Ascending aorta (tissue), 2 donors: ENCODE results near the gene TLE5. TPM values are rescaled to one million over a fixed set of nuclear protein-coding genes. Genes with fewer than 3 reads are reported as not detected.

Experiments
- DNase-seq, 2 donors: peaks; one replicate each; pipeline ENCODE4 v3.0.0-alpha.2; 2019; ENCODE audit warnings: low spot score in 2 of 2
- H3K27ac ChIP-seq, 2 donors: fragments of 200-600 bp; sonication (generic); one replicate each; pipeline ENCODE4 v1.5.1; 2016 to 2017; ENCODE audit warnings: mild to moderate bottlenecking in 1 of 2
- H3K27me3 ChIP-seq: fragments of 200-600 bp; sonication (generic); one replicate; pipeline ENCODE4 v1.5.1; 2017
- H3K36me3 ChIP-seq, 2 donors: fragments of 200-600 bp; sonication (generic); one replicate each; pipeline ENCODE4 v1.5.1; 2016
- H3K4me1 ChIP-seq, 2 donors: fragments of 200-600 bp; sonication (generic); one replicate each; pipeline ENCODE4 v1.5.1; 2016 to 2017; ENCODE audit warnings: mild to moderate bottlenecking in 1 of 2
- H3K4me3 ChIP-seq, 2 donors: fragments of 200-600 bp; sonication (generic); one replicate each; pipeline ENCODE4 v1.5.1; 2016 to 2017; ENCODE audit warnings: mild to moderate bottlenecking in 1 of 2
- H3K9me3 ChIP-seq, 2 donors: fragments of 200-600 bp; sonication (generic); one replicate each; pipeline ENCODE4 v1.5.1; 2016
- intact Hi-C: fragments of 100-400 bp; cut with DNase I; formaldehyde crosslinking; loops from one replicate; pipeline ENCODE4 v1.15.1; 2023
- total RNA-seq: library from RNA; depleted of rRNA; stranded (reverse); fragments of >200 nt; gene quantifications from one replicate; pipeline ENCODE4 v1.1.0, GENCODE V29; 2016
- TF ChIP-seq, protein P1 (sequence below), 3 experiments: fragments of 200-600 bp in 2 of 3; fragments of 450-650 bp in 1 of 3; sonication (generic) in 2 of 3; IDR thresholded peaks; one replicate each; pipeline ENCODE4 v1.5.1; 2016 to 2019; ENCODE audit warnings: antibody characterized with exemption in 3 of 3, mild to moderate bottlenecking in 1 of 3, moderate library complexity in 1 of 3

Gene TLE5
- total RNA-seq, 1 donor from 2014 or later, result 559 TPM

- Histone ChIP-seq H3K4me3 (no peak overlapping the region), H3K36me3 (peaks cover 8 to 14% of the 10 kb centered on the region in 2 donors), H3K27me3 (no peaks in the 10 kb centered on the region), H3K27ac (no peak overlapping the region), H3K9me3 (no peaks in the 10 kb centered on the region), H3K4me1 (peaks cover 4 to 13% of the 10 kb centered on the region in 2 donors)
- TF ChIP-seq, protein P1, sequence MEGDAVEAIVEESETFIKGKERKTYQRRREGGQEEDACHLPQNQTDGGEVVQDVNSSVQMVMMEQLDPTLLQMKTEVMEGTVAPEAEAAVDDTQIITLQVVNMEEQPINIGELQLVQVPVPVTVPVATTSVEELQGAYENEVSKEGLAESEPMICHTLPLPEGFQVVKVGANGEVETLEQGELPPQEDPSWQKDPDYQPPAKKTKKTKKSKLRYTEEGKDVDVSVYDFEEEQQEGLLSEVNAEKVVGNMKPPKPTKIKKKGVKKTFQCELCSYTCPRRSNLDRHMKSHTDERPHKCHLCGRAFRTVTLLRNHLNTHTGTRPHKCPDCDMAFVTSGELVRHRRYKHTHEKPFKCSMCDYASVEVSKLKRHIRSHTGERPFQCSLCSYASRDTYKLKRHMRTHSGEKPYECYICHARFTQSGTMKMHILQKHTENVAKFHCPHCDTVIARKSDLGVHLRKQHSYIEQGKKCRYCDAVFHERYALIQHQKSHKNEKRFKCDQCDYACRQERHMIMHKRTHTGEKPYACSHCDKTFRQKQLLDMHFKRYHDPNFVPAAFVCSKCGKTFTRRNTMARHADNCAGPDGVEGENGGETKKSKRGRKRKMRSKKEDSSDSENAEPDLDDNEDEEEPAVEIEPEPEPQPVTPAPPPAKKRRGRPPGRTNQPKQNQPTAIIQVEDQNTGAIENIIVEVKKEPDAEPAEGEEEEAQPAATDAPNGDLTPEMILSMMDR (IDR thresholded peaks at IDR 0.05), result no peak
- DNase-seq, result no peak
- intact Hi-C loops, result loop anchor here (5.0 kb wide), 1 partner anchor 145 kb away; no protein-coding TSS in a partner anchor
Observed at GRCh38 chr19:3107658-3108057, 45.4 kb upstream of the TLE5 start.

- H3K36me3 ChIP-seq, result peaks cover 7 to 14% of the 10 kb centered on the region in 2 donors
- H3K4me1 ChIP-seq, result peaks cover 4 to 16% of the 10 kb centered on the region in 2 donors
- no peak overlapping the region for H3K27ac ChIP-seq
- H3K9me3 ChIP-seq, result no peaks in the 10 kb centered on the region
- TF ChIP-seq, protein P1 (IDR thresholded peaks at IDR 0.05), result no peak
- intact Hi-C loops, result loop anchor here (5.0 kb wide), 1 partner anchor 144 kb away; no protein-coding TSS in a partner anchor
- H3K27me3 ChIP-seq, result no peaks in the 10 kb centered on the region
- no peak for DNase-seq
- no peak overlapping the region for H3K4me3 ChIP-seq
Observed at GRCh38 chr19:3106509-3107141, 44.3 kb upstream of the TLE5 start.

GRCh38 chr19:3105641-3106508, 43.6 kb upstream of the TLE5 start:
- H3K4me1 ChIP-seq, result peaks cover 4 to 21% of the 10 kb centered on the region in 2 donors

DNA sequence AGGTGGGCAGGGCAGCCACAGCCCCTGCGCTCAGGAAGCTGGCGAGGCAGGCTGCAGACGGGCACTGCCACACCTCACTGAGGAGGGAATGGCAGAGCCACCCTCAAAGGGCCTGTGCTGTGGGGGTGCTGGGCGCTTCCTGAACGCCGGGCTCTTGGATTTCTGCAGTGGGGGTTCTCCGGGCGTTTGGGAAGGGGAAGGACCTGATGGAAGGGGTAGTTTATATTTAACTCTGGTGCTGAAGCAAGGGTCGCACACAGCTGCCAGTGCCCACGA, 42.4 kb upstream of the TLE5 start:
- no peak overlapping the region for H3K4me3 ChIP-seq
- H3K27me3 ChIP-seq, result no peaks in the 10 kb centered on the region
- no peak overlapping the region for H3K27ac ChIP-seq
- TF ChIP-seq, protein P1 (IDR thresholded peaks at IDR 0.05), result no peak
- no peaks in the 10 kb centered on the region for H3K9me3 ChIP-seq
- H3K36me3 ChIP-seq, result no peaks in the 10 kb centered on the region
- intact Hi-C loops, result loop anchor here (1.0 kb wide), 1 partner anchor 28 kb away; no protein-coding TSS in a partner anchor
- no peak for DNase-seq
- peaks cover 4 to 33% of the 10 kb centered on the region in 2 donors for H3K4me1 ChIP-seq

More at GRCh38 chr19:3105641-3106508, 43.6 kb upstream of the TLE5 start:
- Histone ChIP-seq H3K27ac (no peak overlapping the region), H3K9me3 (no peaks in the 10 kb centered on the region), H3K4me3 (no peak overlapping the region), H3K27me3 (no peaks in the 10 kb centered on the region), H3K36me3 (peaks cover 0 to 8% of the 10 kb centered on the region in 2 donors)
- DNase-seq, result no peak
- TF ChIP-seq, protein P1 (IDR thresholded peaks at IDR 0.05), result no peak
- intact Hi-C loops, result loop anchor here (5.0 kb wide), 1 partner anchor 144 kb away; no protein-coding TSS in a partner anchor

- H3K4me1 ChIP-seq, result peaks cover 20 to 53% of the 10 kb centered on the region in 2 donors
- intact Hi-C loops, result no loop called here
Observed at GRCh38 chr19:3102239-3103140, 40.2 kb upstream of the TLE5 start.

More at GRCh38 chr19:3102239-3103140, 40.2 kb upstream of the TLE5 start:
- H3K27ac ChIP-seq, result no peak overlapping the region
- TF ChIP-seq, protein P1 (IDR thresholded peaks at IDR 0.05), result no peak
- no peak for DNase-seq
- H3K36me3 ChIP-seq, result no peaks in the 10 kb centered on the region
- no peaks in the 10 kb centered on the region for H3K9me3 ChIP-seq
- H3K4me3 ChIP-seq, result no peak overlapping the region
- H3K27me3 ChIP-seq, result no peaks in the 10 kb centered on the region
